HCT116 (cell line): ENCODE measurements around the gene CBLC.
"Not testable (repeated sequence)": the region's sequence is repeated elsewhere in the genome, so short reads cannot be mapped to it uniquely, and the experiment has no call there.

Experiments
- CEBPB ChIP-seq: IDR thresholded peaks from 2 replicates; pipeline ENCODE4 v1.6.1; 2012; ENCODE audit warnings: low read depth
- EZH2 ChIP-seq: fragments of 200-600 bp; sonication (generic); IDR thresholded peaks from 2 replicates; pipeline ENCODE4 v1.6.1; 2017; ENCODE audit warnings: antibody characterized with exemption, mixed run types
- EZH2phosphoT487 ChIP-seq: fragments of 200-600 bp; IDR thresholded peaks from 2 replicates; pipeline ENCODE4 v1.6.1; 2018; ENCODE audit warnings: antibody characterized with exemption, borderline replicate concordance
- JUND ChIP-seq: IDR thresholded peaks from 2 replicates; pipeline ENCODE4 v1.6.1; 2012
- POLR2A ChIP-seq: IDR thresholded peaks from 2 replicates; pipeline ENCODE4 v1.7.0; 2011; ENCODE audit warnings: borderline replicate concordance; ENCODE audit not compliant: insufficient read depth, insufficient read length; ENCODE audit errors: extremely low read depth
- POLR2AphosphoS5 ChIP-seq: IDR thresholded peaks from 2 replicates; pipeline ENCODE4 v1.6.1; 2011; ENCODE audit warnings: mild to moderate bottlenecking, low read depth, low read length, moderate library complexity
- RAD21 ChIP-seq: IDR thresholded peaks from 2 replicates; pipeline ENCODE4 v1.6.1; 2012; ENCODE audit warnings: low read depth, mild to moderate bottlenecking
- SIN3A ChIP-seq: IDR thresholded peaks from 2 replicates; pipeline ENCODE4 v1.6.1; 2012; ENCODE audit warnings: low read depth
- SP1 ChIP-seq: IDR thresholded peaks from 2 replicates; pipeline ENCODE4 v1.6.1; 2012; ENCODE audit warnings: low read depth
- YY1 ChIP-seq: IDR thresholded peaks from 2 replicates; pipeline ENCODE4 v1.6.1; 2011; ENCODE audit warnings: low read length, low read depth, moderate library complexity, mild to moderate bottlenecking; ENCODE audit not compliant: insufficient replicate concordance; ENCODE audit errors: extremely low read depth
- TF ChIP-seq, protein P1 (sequence below), 3 experiments: fragments of 200-600 bp in 1 of 3; sonication (generic) in 1 of 3; IDR thresholded peaks in 2 of 3; conservative IDR thresholded peaks in 1 of 3; 2 replicates each; pipeline ENCODE4 v1.5.1; 2012 to 2017; ENCODE audit warnings: low read depth in 2 of 3, low read length in 2 of 3, antibody characterized with exemption in 1 of 3, borderline replicate concordance in 1 of 3, control low read depth in 1 of 3, mild to moderate bottlenecking in 1 of 3, mixed read lengths in 1 of 3, mixed run types in 1 of 3, moderate library complexity in 1 of 3; ENCODE audit not compliant: insufficient read depth in 1 of 3
- TF ChIP-seq, protein P2 (sequence below): IDR thresholded peaks from 2 replicates; pipeline ENCODE4 v1.6.1; 2012

DNA sequence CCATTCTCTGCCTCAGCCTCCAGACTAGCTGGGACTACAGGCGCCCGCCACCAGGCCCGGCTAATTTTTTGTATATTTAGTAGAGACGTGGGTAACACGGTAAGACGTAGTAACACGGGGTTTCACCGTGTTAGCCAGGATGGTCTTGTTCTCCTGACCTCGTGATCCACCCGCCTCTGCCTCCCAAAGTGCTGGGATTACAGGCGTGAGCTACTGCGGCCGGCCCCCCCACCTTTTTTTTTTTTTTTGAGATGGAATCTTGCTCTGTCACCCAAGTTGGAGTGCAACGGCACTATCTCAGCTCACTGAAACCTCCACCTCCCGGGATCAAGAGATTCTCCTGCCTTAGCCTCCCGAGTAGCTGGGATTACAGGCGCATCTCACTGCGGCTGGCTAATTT lies 5.5 kb upstream of the CBLC start:
- TF ChIP-seq EZH2, SIN3A, SP1, POLR2A, RAD21, POLR2AphosphoS5, JUND, CEBPB, EZH2phosphoT487, YY1: not testable (repeated sequence)
- TF ChIP-seq, protein P1, sequence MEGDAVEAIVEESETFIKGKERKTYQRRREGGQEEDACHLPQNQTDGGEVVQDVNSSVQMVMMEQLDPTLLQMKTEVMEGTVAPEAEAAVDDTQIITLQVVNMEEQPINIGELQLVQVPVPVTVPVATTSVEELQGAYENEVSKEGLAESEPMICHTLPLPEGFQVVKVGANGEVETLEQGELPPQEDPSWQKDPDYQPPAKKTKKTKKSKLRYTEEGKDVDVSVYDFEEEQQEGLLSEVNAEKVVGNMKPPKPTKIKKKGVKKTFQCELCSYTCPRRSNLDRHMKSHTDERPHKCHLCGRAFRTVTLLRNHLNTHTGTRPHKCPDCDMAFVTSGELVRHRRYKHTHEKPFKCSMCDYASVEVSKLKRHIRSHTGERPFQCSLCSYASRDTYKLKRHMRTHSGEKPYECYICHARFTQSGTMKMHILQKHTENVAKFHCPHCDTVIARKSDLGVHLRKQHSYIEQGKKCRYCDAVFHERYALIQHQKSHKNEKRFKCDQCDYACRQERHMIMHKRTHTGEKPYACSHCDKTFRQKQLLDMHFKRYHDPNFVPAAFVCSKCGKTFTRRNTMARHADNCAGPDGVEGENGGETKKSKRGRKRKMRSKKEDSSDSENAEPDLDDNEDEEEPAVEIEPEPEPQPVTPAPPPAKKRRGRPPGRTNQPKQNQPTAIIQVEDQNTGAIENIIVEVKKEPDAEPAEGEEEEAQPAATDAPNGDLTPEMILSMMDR (IDR thresholded peaks at IDR 0.05 in 2 of 3, conservative IDR thresholded peaks at IDR 0.05 in 1 of 3; ENCODE audit: borderline replicate concordance in 1 of 3, insufficient read depth in 1 of 3, low read depth in 2 of 3, low read length in 2 of 3), result not testable (repeated sequence)
- TF ChIP-seq, protein P2, sequence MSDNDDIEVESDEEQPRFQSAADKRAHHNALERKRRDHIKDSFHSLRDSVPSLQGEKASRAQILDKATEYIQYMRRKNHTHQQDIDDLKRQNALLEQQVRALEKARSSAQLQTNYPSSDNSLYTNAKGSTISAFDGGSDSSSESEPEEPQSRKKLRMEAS, result not testable (repeated sequence)
